Peyer's patch (tissue), 4 donors: ENCODE data around the gene SHC2. TPM values are rescaled to one million over a fixed set of nuclear protein-coding genes. Genes with fewer than 3 reads are reported as not detected.

Experiments used
- DNase-seq, 3 donors: peaks; one replicate each; pipeline ENCODE4 v3.0.0-alpha.2; 2017 to 2019
- H3K27ac ChIP-seq, 4 donors: fragments of 200-600 bp; sonication (generic); one replicate each; pipeline ENCODE4 v1.5.1; 2016 to 2019
- H3K27me3 ChIP-seq, 2 donors: fragments of 200-600 bp; sonication (generic); one replicate each; pipeline ENCODE4 v1.5.1; 2019
- H3K36me3 ChIP-seq, 3 donors: fragments of 200-600 bp; sonication (generic); one replicate each; pipeline ENCODE4 v1.5.1; 2016 to 2019
- H3K4me1 ChIP-seq, 4 donors: fragments of 200-600 bp; sonication (generic); one replicate each; pipeline ENCODE4 v1.5.1; 2016 to 2019
- H3K4me3 ChIP-seq, 4 donors: fragments of 200-600 bp; sonication (generic); 1 replicate in 3 of 4; 2 replicates in 1 of 4; pipeline ENCODE4 v1.5.1; 2016 to 2019; ENCODE audit warnings: mild to moderate bottlenecking in 1 of 4
- H3K9me3 ChIP-seq, 4 donors: fragments of 200-600 bp; sonication (generic); one replicate each; pipeline ENCODE4 v1.5.1; 2016 to 2019; ENCODE audit warnings: mild to moderate bottlenecking in 1 of 4
- CTCF ChIP-seq, 6 experiments: fragments of 450-650 bp in 4 of 6; fragments of 200-600 bp in 2 of 6; sonication (generic) in 1 of 6; IDR thresholded peaks; one replicate each; pipeline ENCODE4 v1.5.1; 2017 to 2019; ENCODE audit warnings: antibody characterized with exemption in 6 of 6, mild to moderate bottlenecking in 3 of 6, moderate library complexity in 1 of 6
- POLR2A ChIP-seq, 2 donors: fragments of 450-650 bp; IDR thresholded peaks; one replicate each; pipeline ENCODE4 v1.5.1; 2017; ENCODE audit warnings: antibody characterized with exemption in 2 of 2, mild to moderate bottlenecking in 2 of 2, moderate library complexity in 2 of 2
- total RNA-seq, 4 donors: library from RNA; depleted of rRNA; stranded (reverse); fragments of >200 nt; gene quantifications; one replicate each; pipeline ENCODE4 v1.1.0, GENCODE V29; 2016

The SHC2 gene
- total RNA-seq, 4 donors from 2014 or later, result 9.5 to 33.0 (median 18.3) TPM

- Histone ChIP-seq H3K4me1 (no peaks in the 10 kb centered on the region), H3K4me3 (no peak overlapping the region), H3K27ac (no peak overlapping the region), H3K9me3 (no peaks in the 10 kb centered on the region), H3K36me3 (no peaks in the 10 kb centered on the region), H3K27me3 (no peaks in the 10 kb centered on the region)
- no peak for TF ChIP-seq POLR2A (IDR thresholded peaks at IDR 0.05)
- TF ChIP-seq CTCF (IDR thresholded peaks at IDR 0.05), result no peak
- DNase-seq, result no peak
These were observed 68.4 kb downstream of the SHC2 start for GRCh38 chr19:392375-392970.

DNA sequence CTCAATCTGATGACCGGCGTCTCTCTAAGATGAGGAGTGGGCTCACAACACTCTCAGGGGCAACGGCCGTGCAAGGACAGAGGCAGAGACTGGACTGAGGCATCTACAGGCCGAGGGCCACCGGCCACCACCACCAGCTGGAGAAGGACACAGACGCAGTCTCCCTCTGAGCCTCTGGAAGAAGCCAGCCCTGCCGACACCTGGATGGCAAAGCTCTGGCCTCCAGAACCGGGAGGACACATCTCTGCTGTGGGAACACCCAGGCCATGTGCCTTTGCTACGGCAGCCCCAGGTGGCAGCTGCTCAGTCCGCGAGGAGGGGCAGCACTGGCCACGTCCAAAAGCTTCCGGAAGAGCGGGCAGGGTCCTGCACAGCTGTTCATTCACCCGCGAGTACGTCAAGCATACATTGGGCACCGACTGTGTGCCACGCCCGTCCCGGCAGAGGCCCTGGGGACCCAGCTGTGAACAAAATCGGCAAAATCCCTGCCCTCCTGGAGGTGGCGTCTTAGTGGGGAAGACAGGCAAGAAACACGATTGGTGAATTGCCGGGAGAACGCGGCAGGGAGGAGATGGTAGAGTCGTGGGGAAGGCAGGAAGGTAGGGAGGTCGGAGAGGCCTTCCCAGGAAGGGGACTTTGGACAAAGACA, 69.0 kb downstream of the SHC2 start:
- DNase-seq, result peak in 1 of 3 donors; percentile 11

GRCh38 chr19:391207-391557, 69.7 kb downstream of the SHC2 start:
- no peaks in the 10 kb centered on the region for H3K36me3 ChIP-seq
- no peaks in the 10 kb centered on the region for H3K4me1 ChIP-seq
- H3K27me3 ChIP-seq, result no peaks in the 10 kb centered on the region
- no peak overlapping the region for H3K27ac ChIP-seq
- H3K9me3 ChIP-seq, result no peaks in the 10 kb centered on the region
- no peak overlapping the region for H3K4me3 ChIP-seq
- DNase-seq, result no peak
- TF ChIP-seq CTCF (IDR thresholded peaks at IDR 0.05), result no peak
- no peak for TF ChIP-seq POLR2A (IDR thresholded peaks at IDR 0.05)

More for the DNA sequence above, 69.0 kb downstream of the SHC2 start:
- Histone ChIP-seq H3K27ac (no peak overlapping the region), H3K4me3 (no peak overlapping the region), H3K9me3 (no peaks in the 10 kb centered on the region), H3K36me3 (no peaks in the 10 kb centered on the region), H3K4me1 (no peaks in the 10 kb centered on the region), H3K27me3 (no peaks in the 10 kb centered on the region)
- TF ChIP-seq CTCF (IDR thresholded peaks at IDR 0.05) (no peak), POLR2A (IDR thresholded peaks at IDR 0.05) (no peak)

DNA sequence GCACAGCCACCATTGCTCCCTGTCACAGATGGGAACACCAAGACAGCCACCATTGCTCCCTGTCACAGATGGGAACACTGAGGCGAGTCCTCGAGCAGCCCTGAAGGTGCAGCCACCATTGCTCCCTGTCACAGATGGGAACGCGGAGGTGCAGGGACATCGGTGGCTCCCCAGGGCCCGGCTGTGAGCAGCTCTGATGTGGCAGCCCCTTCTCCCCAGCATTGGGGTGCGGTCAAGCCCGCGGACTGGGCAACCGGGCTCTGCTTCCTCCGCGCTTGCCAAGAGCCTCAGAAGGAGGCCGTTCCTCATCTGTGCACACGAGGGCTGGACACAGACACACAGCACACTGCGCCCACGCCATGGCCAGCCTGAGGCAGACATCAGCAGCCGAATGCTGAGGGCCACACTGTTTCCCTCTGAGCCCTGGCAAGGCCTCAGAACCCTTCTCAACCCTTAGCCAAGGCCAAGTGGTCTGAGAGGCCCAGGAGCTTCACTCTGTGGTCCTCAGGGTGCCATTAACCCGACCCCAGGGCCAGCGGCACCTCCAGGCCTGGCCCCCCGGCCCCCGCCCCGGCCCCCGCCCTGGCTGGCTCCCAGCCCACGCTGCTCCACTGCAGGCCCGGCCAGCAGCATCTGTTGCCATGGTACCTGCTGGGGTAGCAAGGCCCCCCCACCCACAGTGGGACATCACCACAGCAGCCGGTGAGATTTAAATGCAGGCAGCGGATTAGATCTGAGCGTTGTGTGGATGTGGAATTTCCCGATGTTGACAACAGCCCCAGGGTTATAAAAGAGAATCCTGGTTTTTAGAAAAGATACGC, 70.2 kb downstream of the SHC2 start:
- Histone ChIP-seq H3K36me3 (no peaks in the 10 kb centered on the region), H3K27me3 (no peaks in the 10 kb centered on the region), H3K4me1 (no peaks in the 10 kb centered on the region), H3K9me3 (no peaks in the 10 kb centered on the region), H3K27ac (no peak overlapping the region), H3K4me3 (no peak overlapping the region)
- TF ChIP-seq CTCF (IDR thresholded peaks at IDR 0.05) (no peak), POLR2A (IDR thresholded peaks at IDR 0.05) (no peak)
- peak in 1 of 3 donors; percentile 21 for DNase-seq

DNA sequence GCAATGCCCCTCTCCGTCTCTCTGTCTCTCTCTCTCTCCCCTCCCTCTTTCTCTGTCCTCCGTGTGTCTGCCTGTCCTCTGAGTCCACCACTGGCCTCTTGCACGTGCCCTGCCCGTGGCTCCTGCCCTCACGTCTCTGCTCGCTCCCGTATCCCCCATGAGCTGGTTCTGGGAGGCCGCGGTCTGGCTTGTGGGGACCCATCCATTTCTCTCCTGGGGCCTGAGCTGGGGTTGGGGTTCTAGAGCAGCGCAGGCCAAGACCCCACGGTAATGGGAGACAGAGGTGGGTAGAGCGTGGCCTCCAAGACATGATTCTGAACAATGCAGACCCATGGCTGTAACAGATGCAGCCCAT, 70.9 kb downstream of the SHC2 start:
- Histone ChIP-seq H3K36me3 (no peaks in the 10 kb centered on the region), H3K27me3 (no peaks in the 10 kb centered on the region), H3K9me3 (no peaks in the 10 kb centered on the region), H3K4me1 (no peaks in the 10 kb centered on the region), H3K4me3 (no peak overlapping the region), H3K27ac (no peak overlapping the region)
- no peak for TF ChIP-seq CTCF (IDR thresholded peaks at IDR 0.05)
- TF ChIP-seq POLR2A (IDR thresholded peaks at IDR 0.05), result no peak
- DNase-seq, result no peak
